ENCODE results near the gene ADRA2A. TPM values are rescaled to one million over a fixed set of nuclear protein-coding genes. Genes with fewer than 3 reads are reported as not detected.

ADRA2A gene
- total RNA-seq, 2 experiments from 2014 or later: not detected

DNA sequence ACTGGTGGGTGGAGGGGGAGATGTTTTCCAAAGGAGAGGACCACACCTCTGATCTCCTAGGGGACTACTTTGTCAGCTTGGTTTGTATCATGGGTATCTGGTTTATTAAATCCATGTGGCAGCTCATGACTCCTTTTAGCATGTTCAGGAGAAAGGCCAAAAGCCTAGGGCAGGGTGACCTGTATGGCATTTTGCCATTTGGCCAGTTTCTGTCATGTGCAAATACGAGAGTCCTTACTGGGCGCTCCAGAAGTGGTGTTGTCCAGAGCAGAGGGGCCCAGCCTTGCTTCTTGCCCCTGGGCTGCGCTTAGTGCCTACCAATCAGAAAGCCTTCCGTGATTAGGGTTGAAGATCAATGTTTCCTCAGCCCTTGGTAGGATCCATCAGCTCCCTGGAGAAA is 31.0 kb downstream of the ADRA2A start:
- Mint-ChIP-seq H3K4me1 (no peaks in the 10 kb centered on the region), H3K36me3 (no peaks in the 10 kb centered on the region), H3K4me3 (no peak overlapping the region), H3K27me3 (no peaks in the 10 kb centered on the region), H3K27ac (no peak overlapping the region), H3K9me3 (ENCODE audit: low read depth) (no peaks in the 10 kb centered on the region)
- CTCF ChIA-PET: no interaction called here
- DNase-seq: no peak
- ATAC-seq: no peak

DNA sequence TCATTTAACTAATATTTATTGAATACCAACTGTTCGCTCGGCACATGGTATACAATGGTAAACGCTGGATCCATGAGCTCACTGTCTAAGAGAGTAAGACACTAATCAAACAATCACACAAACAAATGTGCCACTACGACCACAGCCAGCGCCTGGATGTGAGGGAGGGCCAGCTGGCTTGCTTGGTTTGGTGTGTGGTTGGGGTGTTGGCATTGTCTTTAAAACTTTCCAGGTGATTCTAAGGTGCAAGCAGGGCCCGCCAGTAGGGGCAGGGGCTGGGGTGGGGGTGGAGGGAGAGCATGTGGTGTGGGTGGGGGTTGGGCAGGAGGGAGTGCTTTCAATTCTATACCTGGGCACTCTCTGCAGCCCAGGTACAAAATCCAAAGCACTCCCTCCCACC is 31.6 kb downstream of the ADRA2A start:
- Mint-ChIP-seq H3K27ac (no peak overlapping the region), H3K4me1 (no peaks in the 10 kb centered on the region), H3K9me3 (ENCODE audit: low read depth) (no peaks in the 10 kb centered on the region), H3K36me3 (no peaks in the 10 kb centered on the region), H3K27me3 (no peaks in the 10 kb centered on the region), H3K4me3 (no peak overlapping the region)
- CTCF ChIA-PET: no interaction called here
- DNase-seq (no peak), ATAC-seq (no peak)

GRCh38 chr10:111109501-111110242 is 32.8 kb downstream of the ADRA2A start:
- H3K27me3 Mint-ChIP-seq: no peaks in the 10 kb centered on the region
- H3K27ac Mint-ChIP-seq: no peak overlapping the region
- H3K36me3 Mint-ChIP-seq: no peaks in the 10 kb centered on the region
- no peak for DNase-seq
- CTCF ChIA-PET: no interaction called here
- H3K9me3 Mint-ChIP-seq (ENCODE audit: low read depth): no peaks in the 10 kb centered on the region
- no peak overlapping the region for H3K4me3 Mint-ChIP-seq
- peaks cover 7% of the 10 kb centered on the region for H3K4me1 Mint-ChIP-seq
- no peak for ATAC-seq

DNA sequence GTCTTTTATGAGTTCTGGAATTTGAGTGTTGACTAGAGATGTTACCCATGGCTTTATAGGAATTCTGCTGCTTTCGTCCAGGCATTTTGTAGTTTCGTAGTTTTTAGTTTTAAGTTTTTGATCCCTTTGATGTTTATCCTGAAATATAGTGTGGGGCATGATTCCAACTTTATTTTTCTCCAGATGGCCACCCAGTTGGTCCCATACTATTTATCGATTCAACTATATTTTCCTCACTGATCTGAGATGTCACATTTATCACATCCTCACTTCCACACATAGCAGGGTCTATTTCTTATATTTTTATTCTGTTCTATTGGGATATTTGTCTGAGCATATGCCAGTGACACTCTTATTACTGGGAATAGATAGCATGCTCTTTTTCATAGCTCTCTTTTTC is 33.9 kb downstream of the ADRA2A start:
- CTCF ChIA-PET: no interaction called here
- ATAC-seq: no peak

DNA sequence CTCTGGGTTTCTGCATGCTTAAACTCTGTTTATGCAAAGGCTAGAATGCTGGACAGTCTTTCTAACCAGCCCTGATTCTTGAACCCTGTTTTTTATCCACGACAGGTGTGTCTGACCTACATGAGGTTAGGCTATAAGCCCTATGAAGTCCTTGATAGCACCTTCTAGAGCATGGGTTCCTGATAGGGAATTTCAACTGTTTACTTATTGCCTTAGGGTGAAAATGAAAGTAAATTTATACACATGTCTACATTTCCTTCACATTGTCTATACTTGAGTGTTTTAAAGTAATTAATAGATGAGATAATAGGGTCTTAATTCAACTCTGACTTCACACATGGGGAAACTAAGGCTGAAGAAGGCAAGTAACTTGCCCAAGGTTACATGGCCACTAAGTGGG is 35.5 kb downstream of the ADRA2A start:
- DNase-seq: no peak
- Mint-ChIP-seq H3K27me3 (no peaks in the 10 kb centered on the region), H3K4me1 (peaks cover 7% of the 10 kb centered on the region), H3K4me3 (no peak overlapping the region), H3K36me3 (no peaks in the 10 kb centered on the region), H3K27ac (no peak overlapping the region), H3K9me3 (ENCODE audit: low read depth) (no peaks in the 10 kb centered on the region)
- no peak for ATAC-seq
- CTCF ChIA-PET: no interaction called here

More for the DNA sequence above, 33.9 kb downstream of the ADRA2A start:
- peaks cover 7% of the 10 kb centered on the region for H3K4me1 Mint-ChIP-seq
- H3K36me3 Mint-ChIP-seq: no peaks in the 10 kb centered on the region
- no peak overlapping the region for H3K4me3 Mint-ChIP-seq
- no peaks in the 10 kb centered on the region for H3K9me3 Mint-ChIP-seq (ENCODE audit: low read depth)
- no peak overlapping the region for H3K27ac Mint-ChIP-seq
- H3K27me3 Mint-ChIP-seq: no peaks in the 10 kb centered on the region
- DNase-seq: no peak

DNA sequence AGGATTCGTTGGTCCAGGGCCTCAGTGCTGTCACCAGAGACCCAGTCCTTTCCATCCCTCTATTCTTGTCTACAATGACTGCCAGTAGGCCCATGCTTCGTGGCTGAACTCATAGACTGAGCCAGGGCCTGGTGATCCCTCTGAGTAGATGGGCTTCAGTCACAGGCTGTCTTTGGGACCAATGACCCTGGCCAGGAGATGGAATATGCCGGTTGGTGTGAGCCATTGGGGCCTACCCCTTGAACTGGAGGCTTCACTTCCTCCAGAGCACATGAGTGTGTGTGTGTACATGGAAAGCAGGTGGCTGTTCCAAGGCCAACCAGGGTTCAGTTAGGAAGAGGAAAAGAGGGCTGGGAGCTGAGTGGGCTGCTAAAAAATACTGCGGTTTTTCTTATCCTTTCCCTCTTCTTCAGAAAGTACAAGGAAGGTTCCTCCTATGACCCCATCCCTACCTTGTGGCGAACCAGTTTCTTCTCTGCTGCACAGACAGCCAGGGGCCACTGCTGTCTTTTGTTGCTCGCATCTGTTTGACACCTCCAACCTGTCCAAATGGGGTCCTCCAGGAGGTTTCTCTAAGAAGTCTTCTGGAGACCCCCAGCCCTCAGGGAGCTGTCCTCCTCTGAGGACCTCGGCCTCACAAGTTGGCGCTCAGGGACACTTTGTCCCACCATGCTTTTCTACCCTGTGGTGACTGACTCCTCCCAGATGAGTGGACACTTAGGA is 36.6 kb downstream of the ADRA2A start:
- DNase-seq: peak; percentile 33

DNA sequence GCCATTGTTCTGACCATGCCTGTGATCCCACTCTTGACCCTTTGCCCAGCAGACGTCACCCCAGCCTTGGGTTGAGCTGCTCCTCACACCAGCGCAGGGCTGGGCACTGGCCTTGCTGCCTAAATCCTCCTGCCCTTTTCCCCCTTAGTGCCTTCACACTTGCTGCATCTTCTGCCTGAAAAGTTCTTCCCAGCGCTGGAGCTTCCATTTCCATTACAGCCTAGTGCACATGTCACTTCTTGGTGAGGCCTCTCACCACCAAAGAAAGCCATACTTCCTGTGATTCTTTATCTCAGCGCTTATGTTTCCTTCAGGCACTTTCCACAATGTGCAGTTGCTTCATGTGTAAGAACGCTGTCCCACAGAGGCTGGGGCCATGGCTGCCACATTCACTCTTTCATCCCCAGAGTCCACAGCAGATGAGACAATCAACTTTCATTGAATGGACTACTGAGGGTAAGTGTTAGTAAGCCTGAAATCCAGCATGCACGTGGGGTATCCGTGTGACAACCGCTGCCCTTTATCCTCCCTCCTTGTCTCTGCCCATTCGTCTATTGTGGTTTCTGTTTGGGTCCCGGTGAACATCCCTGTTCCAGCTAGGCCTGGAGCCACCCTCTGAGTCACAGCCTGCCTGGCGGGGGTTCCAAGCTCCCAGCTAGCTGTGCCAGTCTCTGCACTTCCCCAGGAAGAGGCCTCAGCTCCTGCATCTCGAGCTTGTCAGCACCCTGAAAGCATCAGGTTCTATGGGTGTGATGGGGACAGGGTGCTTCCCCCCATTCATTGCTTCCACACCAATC is 37.3 kb downstream of the ADRA2A start:
- CTCF ChIA-PET: no interaction called here
- H3K4me1 Mint-ChIP-seq: peaks cover 7% of the 10 kb centered on the region
- H3K4me3 Mint-ChIP-seq: no peak overlapping the region
- H3K27ac Mint-ChIP-seq: no peak overlapping the region
- H3K36me3 Mint-ChIP-seq: no peaks in the 10 kb centered on the region
- H3K27me3 Mint-ChIP-seq: no peaks in the 10 kb centered on the region
- no peak for ATAC-seq
- H3K9me3 Mint-ChIP-seq (ENCODE audit: low read depth): no peaks in the 10 kb centered on the region
- peak; percentile 31 for DNase-seq

More for the DNA sequence above, 36.6 kb downstream of the ADRA2A start:
- no peaks in the 10 kb centered on the region for H3K36me3 Mint-ChIP-seq
- H3K27ac Mint-ChIP-seq: no peak overlapping the region
- H3K9me3 Mint-ChIP-seq (ENCODE audit: low read depth): no peaks in the 10 kb centered on the region
- peaks cover 7% of the 10 kb centered on the region for H3K4me1 Mint-ChIP-seq
- no peak for ATAC-seq
- no peak overlapping the region for H3K4me3 Mint-ChIP-seq
- CTCF ChIA-PET: no interaction called here
- H3K27me3 Mint-ChIP-seq: no peaks in the 10 kb centered on the region

- no peak overlapping the region for H3K27ac Mint-ChIP-seq
- no peaks in the 10 kb centered on the region for H3K36me3 Mint-ChIP-seq
- no peaks in the 10 kb centered on the region for H3K9me3 Mint-ChIP-seq (ENCODE audit: low read depth)
- H3K27me3 Mint-ChIP-seq: no peaks in the 10 kb centered on the region
- H3K4me1 Mint-ChIP-seq: peaks cover 7% of the 10 kb centered on the region
- no peak overlapping the region for H3K4me3 Mint-ChIP-seq
- CTCF ChIA-PET: no interaction called here
- DNase-seq (peak; percentile 30), ATAC-seq (no peak)
Observed at GRCh38 chr10:111114758-111115500, 38.1 kb downstream of the ADRA2A start.

GRCh38 chr10:111116211-111116610 is 39.4 kb downstream of the ADRA2A start:
- ATAC-seq: no peak
- H3K36me3 Mint-ChIP-seq: no peaks in the 10 kb centered on the region
- peak; percentile 11 for DNase-seq
- H3K27ac Mint-ChIP-seq: no peak overlapping the region
- CTCF ChIA-PET: no interaction called here
- H3K4me3 Mint-ChIP-seq: no peak overlapping the region
- peaks cover 7% of the 10 kb centered on the region for H3K4me1 Mint-ChIP-seq
- H3K27me3 Mint-ChIP-seq: peaks cover 5% of the 10 kb centered on the region
- no peaks in the 10 kb centered on the region for H3K9me3 Mint-ChIP-seq (ENCODE audit: low read depth)

DNA sequence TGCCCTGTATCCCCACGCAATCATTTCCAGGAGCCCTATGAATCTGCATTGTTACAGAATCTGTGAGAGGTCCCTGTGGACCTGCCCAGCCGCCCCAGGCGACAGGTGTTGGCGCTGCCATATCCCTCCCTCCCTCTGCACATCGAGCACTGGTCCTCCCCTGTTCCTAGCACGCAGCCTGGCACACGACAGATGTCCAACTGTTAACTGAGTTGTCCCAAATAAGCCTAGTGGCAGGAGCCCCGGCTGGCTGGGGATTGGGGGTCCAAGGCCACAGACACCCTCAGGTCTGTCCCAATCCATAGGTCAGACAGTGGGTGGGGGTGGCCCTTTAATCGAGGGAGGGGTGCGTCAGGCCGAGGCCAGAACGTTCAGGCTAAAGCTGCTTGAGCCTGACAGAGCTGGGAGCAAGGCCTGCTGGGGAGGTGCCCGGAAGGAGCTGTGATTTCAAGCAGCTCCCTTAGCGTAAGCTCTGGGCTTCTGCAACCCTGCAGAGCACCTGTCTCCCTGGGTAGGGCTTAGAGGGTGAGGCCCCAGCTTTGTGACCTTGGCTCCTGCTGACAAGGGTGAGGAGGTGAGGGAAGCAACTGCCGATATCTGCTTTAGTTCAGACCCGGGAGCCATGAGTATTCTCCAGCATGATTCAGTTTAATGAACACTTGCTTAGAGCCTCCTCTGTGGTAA is 40.1 kb downstream of the ADRA2A start:
- Mint-ChIP-seq H3K9me3 (ENCODE audit: low read depth) (no peaks in the 10 kb centered on the region), H3K36me3 (no peaks in the 10 kb centered on the region), H3K27ac (no peak overlapping the region), H3K27me3 (peaks cover 5% of the 10 kb centered on the region), H3K4me1 (peaks cover 7% of the 10 kb centered on the region), H3K4me3 (no peak overlapping the region)
- ATAC-seq (no peak), DNase-seq (peak; percentile 22)
- CTCF ChIA-PET: no interaction called here

GRCh38 chr10:111117528-111118277 is 40.9 kb downstream of the ADRA2A start:
- Mint-ChIP-seq H3K4me3 (no peak overlapping the region), H3K9me3 (ENCODE audit: low read depth) (no peaks in the 10 kb centered on the region), H3K36me3 (no peaks in the 10 kb centered on the region), H3K4me1 (peaks cover 7% of the 10 kb centered on the region), H3K27ac (no peak overlapping the region), H3K27me3 (peaks cover 5% of the 10 kb centered on the region)
- CTCF ChIA-PET: no interaction called here
- no peak for ATAC-seq
- DNase-seq: peak; percentile 22

GRCh38 chr10:111118758-111119157 is 41.9 kb downstream of the ADRA2A start:
- H3K4me1 Mint-ChIP-seq: peaks cover 6% of the 10 kb centered on the region
- no peak overlapping the region for H3K27ac Mint-ChIP-seq
- DNase-seq (peak; percentile 21), ATAC-seq (no peak)
- H3K36me3 Mint-ChIP-seq: no peaks in the 10 kb centered on the region
- H3K9me3 Mint-ChIP-seq (ENCODE audit: low read depth): no peaks in the 10 kb centered on the region
- peaks cover 5% of the 10 kb centered on the region for H3K27me3 Mint-ChIP-seq
- CTCF ChIA-PET: no interaction called here
- H3K4me3 Mint-ChIP-seq: no peak overlapping the region

Measured in activated CD8-positive, alpha-beta memory T cell treated with anti-CD3 and anti-CD28 coated beads, Interleukin-2, amount 10 ng/mL, durations not matched to agents 7 days and 5 days (primary cell).